OCI-LY7 (cell line): ENCODE results near the gene FRRS1.
A peak's percentile ranks its signal among the peaks of the same experiment; 100 is the strongest.

Experiments used
- EZH2phosphoT487 ChIP-seq: fragments of 200-600 bp; sonication (generic); IDR thresholded peaks from 2 replicates; pipeline ENCODE4 v1.6.1; 2018; ENCODE audit warnings: low read depth, borderline replicate concordance, mild to moderate bottlenecking, mixed run types, antibody characterized with exemption, low read length, moderate library complexity, mixed read lengths
- TF ChIP-seq, protein P1 (sequence below): fragments of 200-600 bp; sonication (generic); conservative IDR thresholded peaks from 2 replicates; pipeline ENCODE4 v1.5.1; 2014; ENCODE audit warnings: mild to moderate bottlenecking, antibody characterized with exemption, low read length, moderate library complexity, mixed read lengths

DNA sequence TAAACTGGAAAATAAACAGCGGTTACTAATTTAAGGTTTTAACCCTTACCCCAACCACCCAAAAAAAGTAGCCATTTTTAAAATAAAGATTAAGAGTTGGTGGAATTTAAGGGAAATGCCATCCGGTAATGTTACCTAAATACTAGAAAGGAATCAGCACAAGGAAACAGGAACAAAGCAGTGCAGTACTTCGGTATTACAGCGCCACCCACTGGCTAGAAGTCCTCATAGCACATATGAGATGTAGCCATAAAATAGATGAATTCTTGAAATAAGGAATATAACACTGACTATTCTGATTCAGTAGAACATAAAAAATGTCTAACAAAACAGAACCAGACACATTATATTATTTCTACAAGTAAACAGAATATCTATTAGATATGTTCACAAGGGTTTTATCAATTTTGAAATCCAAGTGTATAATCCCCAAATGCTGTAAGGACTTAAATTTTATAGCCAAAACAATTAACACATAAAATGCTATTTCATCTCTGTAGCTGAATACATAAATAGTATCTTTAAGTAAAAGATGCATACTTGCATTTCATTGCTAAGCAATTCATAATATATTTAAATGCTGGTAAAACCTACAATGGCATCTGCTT is 58.8 kb downstream of the FRRS1 start:
- TF ChIP-seq, protein P1, sequence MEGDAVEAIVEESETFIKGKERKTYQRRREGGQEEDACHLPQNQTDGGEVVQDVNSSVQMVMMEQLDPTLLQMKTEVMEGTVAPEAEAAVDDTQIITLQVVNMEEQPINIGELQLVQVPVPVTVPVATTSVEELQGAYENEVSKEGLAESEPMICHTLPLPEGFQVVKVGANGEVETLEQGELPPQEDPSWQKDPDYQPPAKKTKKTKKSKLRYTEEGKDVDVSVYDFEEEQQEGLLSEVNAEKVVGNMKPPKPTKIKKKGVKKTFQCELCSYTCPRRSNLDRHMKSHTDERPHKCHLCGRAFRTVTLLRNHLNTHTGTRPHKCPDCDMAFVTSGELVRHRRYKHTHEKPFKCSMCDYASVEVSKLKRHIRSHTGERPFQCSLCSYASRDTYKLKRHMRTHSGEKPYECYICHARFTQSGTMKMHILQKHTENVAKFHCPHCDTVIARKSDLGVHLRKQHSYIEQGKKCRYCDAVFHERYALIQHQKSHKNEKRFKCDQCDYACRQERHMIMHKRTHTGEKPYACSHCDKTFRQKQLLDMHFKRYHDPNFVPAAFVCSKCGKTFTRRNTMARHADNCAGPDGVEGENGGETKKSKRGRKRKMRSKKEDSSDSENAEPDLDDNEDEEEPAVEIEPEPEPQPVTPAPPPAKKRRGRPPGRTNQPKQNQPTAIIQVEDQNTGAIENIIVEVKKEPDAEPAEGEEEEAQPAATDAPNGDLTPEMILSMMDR = peak; percentile 100
- no peak for TF ChIP-seq EZH2phosphoT487
